Osteocyte (in vitro differentiated cells): ENCODE measurements around the gene ITIH5. TPM values are rescaled to one million over a fixed set of nuclear protein-coding genes. Genes with fewer than 3 reads are reported as not detected.

Experiments
- DNase-seq: peaks from one replicate; pipeline ENCODE4 v3.0.0; 2021; ENCODE audit warnings: mixed read lengths; ENCODE audit not compliant: unreplicated experiment; ENCODE audit errors: extremely low spot score
- H3K27ac Mint-ChIP-seq: one replicate; pipeline ENCODE4 v1.8.0; 2021; ENCODE audit warnings: mild to moderate bottlenecking, mixed read lengths; ENCODE audit not compliant: unreplicated experiment
- H3K27me3 Mint-ChIP-seq: one replicate; pipeline ENCODE4 v1.8.0; 2021; ENCODE audit warnings: mixed read lengths; ENCODE audit not compliant: unreplicated experiment
- H3K36me3 Mint-ChIP-seq: one replicate; pipeline ENCODE4 v1.8.0; 2021; ENCODE audit warnings: mixed read lengths; ENCODE audit not compliant: unreplicated experiment
- H3K4me1 Mint-ChIP-seq: one replicate; pipeline ENCODE4 v1.8.0; 2021; ENCODE audit warnings: mixed read lengths; ENCODE audit not compliant: unreplicated experiment
- H3K4me3 Mint-ChIP-seq: one replicate; pipeline ENCODE4 v1.8.0; 2021; ENCODE audit warnings: mild to moderate bottlenecking, moderate library complexity, mixed read lengths; ENCODE audit not compliant: unreplicated experiment
- H3K9me3 Mint-ChIP-seq: one replicate; pipeline ENCODE4 v1.8.0; 2021; ENCODE audit warnings: mixed read lengths; ENCODE audit not compliant: unreplicated experiment
- total RNA-seq: library from RNA; stranded (reverse); gene quantifications from 2 replicates; pipeline ENCODE4 v1.2.1, GENCODE V29; 2021
- TF ChIP-seq, protein P1 (sequence below): fragments of 200-600 bp; sonication (generic); IDR thresholded peaks from 2 replicates; pipeline ENCODE4 v1.5.0; 2021; ENCODE audit warnings: antibody characterized with exemption, mild to moderate bottlenecking, moderate library complexity

The ITIH5 gene
- total RNA-seq, 1 donor from 2014 or later: 0.35 TPM

DNA sequence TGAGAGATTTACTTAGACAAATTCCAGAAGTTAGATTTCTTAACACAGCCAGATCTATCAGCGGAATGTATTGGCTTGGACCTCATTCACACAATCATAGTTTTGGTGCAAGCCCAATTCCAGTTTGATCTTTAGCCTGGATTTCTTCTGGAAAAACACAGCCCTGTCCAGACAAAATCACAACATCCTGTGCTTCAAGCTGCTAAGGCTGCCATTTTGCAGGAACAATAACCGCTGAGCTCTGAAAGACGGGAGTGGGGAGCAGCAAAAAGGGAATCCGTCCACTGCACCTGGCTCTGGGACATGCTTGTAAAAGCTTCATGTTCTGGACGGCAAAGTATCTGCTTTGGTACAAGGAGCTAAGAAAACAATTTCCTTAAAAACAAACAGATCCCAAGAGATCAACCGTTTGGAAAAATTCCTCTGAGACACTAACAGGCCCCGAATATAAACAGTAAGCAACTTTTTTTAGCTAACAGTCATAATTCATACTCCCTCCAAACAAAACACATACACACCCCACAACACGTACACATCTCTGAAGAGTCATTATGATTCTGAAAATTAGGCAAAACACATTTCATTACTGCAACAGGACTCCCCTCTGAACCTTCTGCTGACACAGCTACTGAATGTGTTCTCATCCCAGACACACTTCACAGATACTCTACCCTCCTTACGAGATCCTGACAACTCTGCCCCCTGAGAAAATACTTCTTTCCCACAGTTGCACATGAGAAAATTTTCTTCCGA, 32.4 kb downstream of the ITIH5 start:
- Mint-ChIP-seq H3K36me3 (no peaks in the 10 kb centered on the region), H3K4me1 (no peaks in the 10 kb centered on the region), H3K9me3 (peaks cover 27% of the 10 kb centered on the region), H3K27ac (no peak overlapping the region), H3K4me3 (no peak overlapping the region), H3K27me3 (no peaks in the 10 kb centered on the region)
- no peak for DNase-seq
- TF ChIP-seq, protein P1, sequence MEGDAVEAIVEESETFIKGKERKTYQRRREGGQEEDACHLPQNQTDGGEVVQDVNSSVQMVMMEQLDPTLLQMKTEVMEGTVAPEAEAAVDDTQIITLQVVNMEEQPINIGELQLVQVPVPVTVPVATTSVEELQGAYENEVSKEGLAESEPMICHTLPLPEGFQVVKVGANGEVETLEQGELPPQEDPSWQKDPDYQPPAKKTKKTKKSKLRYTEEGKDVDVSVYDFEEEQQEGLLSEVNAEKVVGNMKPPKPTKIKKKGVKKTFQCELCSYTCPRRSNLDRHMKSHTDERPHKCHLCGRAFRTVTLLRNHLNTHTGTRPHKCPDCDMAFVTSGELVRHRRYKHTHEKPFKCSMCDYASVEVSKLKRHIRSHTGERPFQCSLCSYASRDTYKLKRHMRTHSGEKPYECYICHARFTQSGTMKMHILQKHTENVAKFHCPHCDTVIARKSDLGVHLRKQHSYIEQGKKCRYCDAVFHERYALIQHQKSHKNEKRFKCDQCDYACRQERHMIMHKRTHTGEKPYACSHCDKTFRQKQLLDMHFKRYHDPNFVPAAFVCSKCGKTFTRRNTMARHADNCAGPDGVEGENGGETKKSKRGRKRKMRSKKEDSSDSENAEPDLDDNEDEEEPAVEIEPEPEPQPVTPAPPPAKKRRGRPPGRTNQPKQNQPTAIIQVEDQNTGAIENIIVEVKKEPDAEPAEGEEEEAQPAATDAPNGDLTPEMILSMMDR: no peak

- DNase-seq: no peak
- H3K9me3 Mint-ChIP-seq: peaks cover 19% of the 10 kb centered on the region
- H3K4me1 Mint-ChIP-seq: no peaks in the 10 kb centered on the region
- H3K36me3 Mint-ChIP-seq: no peaks in the 10 kb centered on the region
- H3K27ac Mint-ChIP-seq: no peak overlapping the region
- TF ChIP-seq, protein P1: no peak
- H3K27me3 Mint-ChIP-seq: no peaks in the 10 kb centered on the region
- H3K4me3 Mint-ChIP-seq: no peak overlapping the region
Measured at GRCh38 chr10:7626283-7626682, 40.5 kb downstream of the ITIH5 start.

DNA sequence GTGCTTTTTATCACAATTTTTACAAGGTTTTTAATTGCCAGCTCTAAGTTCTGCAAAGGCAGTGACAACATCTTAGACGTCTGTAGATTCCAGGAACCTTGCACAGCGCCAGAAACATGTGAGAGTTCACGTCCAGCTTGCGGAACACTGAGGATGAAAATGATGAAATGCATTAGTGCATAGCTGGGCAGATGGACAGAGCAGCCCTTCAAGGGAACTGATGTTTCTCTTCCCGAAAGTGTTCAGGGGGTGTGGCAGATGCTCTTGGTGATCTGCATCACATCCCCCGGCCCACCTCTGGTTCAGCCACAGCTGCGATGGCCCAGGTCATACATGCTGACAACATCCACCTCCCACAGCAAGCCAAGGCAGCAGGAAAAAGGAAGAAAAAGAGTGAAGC, 40.9 kb downstream of the ITIH5 start:
- Mint-ChIP-seq H3K4me1 (no peaks in the 10 kb centered on the region), H3K36me3 (no peaks in the 10 kb centered on the region), H3K27me3 (no peaks in the 10 kb centered on the region), H3K4me3 (no peak overlapping the region), H3K9me3 (peaks cover 14% of the 10 kb centered on the region), H3K27ac (no peak overlapping the region)
- TF ChIP-seq, protein P1: no peak
- no peak for DNase-seq

DNA sequence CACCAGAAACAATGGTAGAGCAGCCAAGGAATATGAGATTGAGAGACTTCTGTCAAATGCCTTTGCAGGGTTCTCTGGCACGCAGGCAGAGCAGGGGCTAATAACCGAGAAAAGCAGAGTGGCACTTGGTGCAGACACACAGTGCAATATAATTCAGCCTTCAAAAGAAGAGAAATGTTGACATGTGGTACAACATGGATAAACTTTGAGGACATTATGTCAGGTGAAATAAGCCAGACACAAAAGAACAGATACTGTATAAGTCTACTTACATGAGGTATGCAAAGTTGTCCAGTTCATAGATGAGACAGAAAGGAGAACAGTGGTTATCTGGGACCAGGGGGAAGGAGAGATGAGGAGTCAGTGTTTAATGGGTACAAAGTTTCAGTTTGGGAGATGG, 41.8 kb downstream of the ITIH5 start:
- H3K4me3 Mint-ChIP-seq: no peak overlapping the region
- H3K9me3 Mint-ChIP-seq: peaks cover 6% of the 10 kb centered on the region
- H3K27ac Mint-ChIP-seq: no peak overlapping the region
- no peaks in the 10 kb centered on the region for H3K4me1 Mint-ChIP-seq
- H3K36me3 Mint-ChIP-seq: no peaks in the 10 kb centered on the region
- no peaks in the 10 kb centered on the region for H3K27me3 Mint-ChIP-seq
- DNase-seq: no peak
- TF ChIP-seq, protein P1: no peak

DNA sequence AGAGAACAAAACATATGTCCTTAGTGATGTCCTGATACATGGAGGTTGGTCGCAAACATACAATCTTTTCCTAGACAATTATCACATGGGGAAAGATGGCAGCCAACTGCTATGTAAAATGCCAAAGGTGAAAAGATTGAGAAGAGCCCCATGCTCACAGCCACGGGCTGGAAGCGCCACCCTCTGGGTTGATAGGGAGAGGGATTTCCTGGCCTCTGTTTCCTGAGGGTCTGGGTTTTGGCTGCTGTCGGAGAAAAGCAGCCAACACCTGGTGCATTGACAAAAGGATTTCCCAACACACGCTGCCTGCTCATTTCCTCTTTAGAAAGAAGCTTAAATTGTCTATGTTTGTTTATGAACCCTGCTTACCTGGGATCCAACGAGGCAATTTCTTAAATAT, 43.8 kb downstream of the ITIH5 start:
- Mint-ChIP-seq H3K9me3 (peaks cover under 1% of the 10 kb centered on the region), H3K27ac (no peak overlapping the region), H3K4me1 (no peaks in the 10 kb centered on the region), H3K4me3 (no peak overlapping the region), H3K27me3 (no peaks in the 10 kb centered on the region), H3K36me3 (no peaks in the 10 kb centered on the region)
- DNase-seq: no peak
- TF ChIP-seq, protein P1: no peak
